Breast epithelium (tissue), 4 donors: Measurements from ENCODE around the gene CYP2A7. TPM values are rescaled to one million over a fixed set of nuclear protein-coding genes. Genes with fewer than 3 reads are reported as not detected.
"Not testable (repeated sequence)": the region's sequence is repeated elsewhere in the genome, so short reads cannot be mapped to it uniquely, and the experiment has no call there.

Experiments
- DNase-seq, 2 donors: peaks; one replicate each; pipeline ENCODE4 v3.0.0-alpha.2; 2019; ENCODE audit warnings: low spot score in 2 of 2
- H3K27ac ChIP-seq, 2 donors: fragments of 200-600 bp; sonication (generic) in 1 of 2; one replicate each; pipeline ENCODE4 v1.5.1; 2016 to 2019; ENCODE audit warnings: mild to moderate bottlenecking in 1 of 2
- H3K27me3 ChIP-seq, 2 donors: fragments of 200-600 bp; sonication (generic) in 1 of 2; one replicate each; pipeline versions ENCODE4 v1.5.1 to v1.6.0; 2017 to 2019; ENCODE audit warnings: control low read depth in 1 of 2, mild to moderate bottlenecking in 1 of 2
- H3K36me3 ChIP-seq: fragments of 200-600 bp; one replicate; pipeline ENCODE4 v1.5.1; 2019
- H3K4me1 ChIP-seq, 2 donors: fragments of 200-600 bp; sonication (generic); one replicate each; pipeline ENCODE4 v1.5.1; 2016 to 2019; ENCODE audit warnings: control low read depth in 1 of 2
- H3K4me3 ChIP-seq, 3 donors: fragments of 200-600 bp; sonication (generic); 1 replicate in 2 of 3; 2 replicates in 1 of 3; pipeline ENCODE4 v1.5.1; 2016 to 2019; ENCODE audit warnings: mild to moderate bottlenecking in 3 of 3, moderate library complexity in 2 of 3
- H3K9me3 ChIP-seq, 2 donors: fragments of 200-600 bp; sonication (generic) in 1 of 2; one replicate each; pipeline ENCODE4 v1.5.1; 2016 to 2019; ENCODE audit warnings: control low read depth in 1 of 2
- CTCF ChIP-seq, 3 donors: fragments of 450-650 bp; IDR thresholded peaks; one replicate each; pipeline ENCODE4 v1.5.1; 2016 to 2017; ENCODE audit warnings: antibody characterized with exemption in 3 of 3, mild to moderate bottlenecking in 3 of 3, moderate library complexity in 3 of 3
- POLR2A ChIP-seq: fragments of 450-650 bp; IDR thresholded peaks from one replicate; pipeline ENCODE4 v1.6.1; 2016; ENCODE audit warnings: antibody characterized with exemption, mild to moderate bottlenecking, moderate library complexity
- POLR2AphosphoS5 ChIP-seq, 3 donors: sonication (generic); formaldehyde crosslinking; IDR thresholded peaks; one replicate each; pipeline ENCODE4 v1.6.1; 2017; ENCODE audit warnings: antibody characterized with exemption in 3 of 3
- intact Hi-C: fragments of 100-400 bp; cut with DNase I; formaldehyde crosslinking; loops from one replicate; pipeline ENCODE4 v1.15.1; 2023; ENCODE audit warnings: low total_unique reads
- total RNA-seq, 3 donors: library from RNA; depleted of rRNA; stranded (reverse); fragments of >200 nt; gene quantifications; one replicate each; pipeline ENCODE4 v1.1.0, GENCODE V29; 2016

Gene CYP2A7
- total RNA-seq, 3 donors from 2014 or later, result not detected

GRCh38 chr19:40858109-40858508 is 23.9 kb downstream of the CYP2A7 start:
- intact Hi-C loops, result no loop called here
- Histone ChIP-seq H3K36me3 (no peaks in the 10 kb centered on the region), H3K9me3 (no peaks in the 10 kb centered on the region), H3K27me3 (no peaks in the 10 kb centered on the region), H3K4me3 (no peak overlapping the region), H3K4me1 (no peaks in the 10 kb centered on the region), H3K27ac (no peak overlapping the region)
- TF ChIP-seq POLR2A (no peak), CTCF (IDR thresholded peaks at IDR 0.05) (no peak), POLR2AphosphoS5 (IDR thresholded peaks at IDR 0.05) (no peak)
- DNase-seq, result no peak

- H3K9me3 ChIP-seq, intact Hi-C loops, H3K36me3 ChIP-seq, H3K27ac ChIP-seq, H3K4me1 ChIP-seq, H3K27me3 ChIP-seq, H3K4me3 ChIP-seq, DNase-seq: not testable (repeated sequence)
Observed at GRCh38 chr19:40852467-40853152, 29.4 kb downstream of the CYP2A7 start.

- H3K27ac ChIP-seq, H3K36me3 ChIP-seq, intact Hi-C loops, DNase-seq, H3K4me3 ChIP-seq, H3K4me1 ChIP-seq, H3K9me3 ChIP-seq, H3K27me3 ChIP-seq: not testable (repeated sequence)
Observed at GRCh38 chr19:40850277-40850676, 31.8 kb downstream of the CYP2A7 start, which contains the start of gene CYP2A6. CYP2A6 (minus strand) TSS chr19:40850447; CDS start chr19:40850426, 21 bp downstream.

- DNase-seq, intact Hi-C loops, H3K4me1 ChIP-seq, H3K27me3 ChIP-seq, H3K27ac ChIP-seq, H3K36me3 ChIP-seq, H3K9me3 ChIP-seq, H3K4me3 ChIP-seq: not testable (repeated sequence)
Observed at GRCh38 chr19:40846722-40847121, 35.3 kb downstream of the CYP2A7 start.

GRCh38 chr19:40843653-40844052 is 38.4 kb downstream of the CYP2A7 start:
- intact Hi-C loops, result not testable (repeated sequence)

GRCh38 chr19:40842997-40843652 is 38.9 kb downstream of the CYP2A7 start:
- intact Hi-C loops, result not testable (repeated sequence)

More at GRCh38 chr19:40843653-40844052, 38.4 kb downstream of the CYP2A7 start:
- H3K27ac ChIP-seq, H3K4me1 ChIP-seq, H3K36me3 ChIP-seq, DNase-seq, H3K9me3 ChIP-seq, H3K27me3 ChIP-seq: not testable (repeated sequence)
- H3K4me3 ChIP-seq, result peak overlapping the region in 2 of 3 donors; percentile 28 to 39

GRCh38 chr19:40842012-40842411 is 40.0 kb downstream of the CYP2A7 start:
- not testable (repeated sequence) for H3K9me3 ChIP-seq

More at GRCh38 chr19:40842997-40843652, 38.9 kb downstream of the CYP2A7 start:
- peak overlapping the region in 2 of 3 donors; percentile 28 to 39 for H3K4me3 ChIP-seq
- DNase-seq, H3K36me3 ChIP-seq, H3K27ac ChIP-seq, H3K9me3 ChIP-seq, H3K27me3 ChIP-seq, H3K4me1 ChIP-seq: not testable (repeated sequence)

GRCh38 chr19:40838477-40838876 is 43.6 kb downstream of the CYP2A7 start:
- H3K4me3 ChIP-seq, H3K4me1 ChIP-seq, H3K36me3 ChIP-seq, intact Hi-C loops, H3K27ac ChIP-seq, DNase-seq, H3K9me3 ChIP-seq, H3K27me3 ChIP-seq: not testable (repeated sequence)

More at GRCh38 chr19:40842012-40842411, 40.0 kb downstream of the CYP2A7 start:
- H3K4me1 ChIP-seq, intact Hi-C loops, H3K4me3 ChIP-seq, H3K27me3 ChIP-seq, DNase-seq, H3K27ac ChIP-seq, H3K36me3 ChIP-seq: not testable (repeated sequence)
